Measurements from ENCODE around the gene LONP2. TPM values are rescaled to one million over a fixed set of nuclear protein-coding genes. Genes with fewer than 3 reads are reported as not detected.
"Not testable (repeated sequence)": the region's sequence is repeated elsewhere in the genome, so short reads cannot be mapped to it uniquely, and the experiment has no call there.

LONP2 gene
- polyA plus RNA-seq, 2 of the 4 experiments (the other 2 are of a cell fraction): 27.8 to 51.3 TPM

GRCh38 chr16:48236286-48236685 lies 7.8 kb upstream of the LONP2 start:
- peak overlapping the region; percentile 58 for H3K4me2 ChIP-seq
- H3K4me3 ChIP-seq: no peak overlapping the region
- DNase-seq (ENCODE audit: low read depth in 1 of 2, low spot score in 1 of 2) (no peak), ATAC-seq (no peak), FAIRE-seq (no peak)
- 84% methylated on average over 1 of the region's 1 CpG for WGBS (ENCODE audit: missing lambda C conversion rate)
- TF ChIP-seq CTCF (IDR thresholded peaks at IDR 0.05) (no peak), MAX (IDR thresholded peaks at IDR 0.05) (no peak), ELK1 (IDR thresholded peaks at IDR 0.05; ENCODE audit: low read depth, low read length) (no peak), BCL3 (IDR thresholded peaks at IDR 0.05) (no peak), PBX3 (IDR thresholded peaks at IDR 0.05) (no peak), GATA3 (IDR thresholded peaks at IDR 0.05; ENCODE audit: borderline replicate concordance) (no peak), HMGXB4 (CRISPR knock-in tag; IDR thresholded peaks at IDR 0.05; ENCODE audit: borderline replicate concordance) (no peak), CHD4 (IDR thresholded peaks at IDR 0.05; ENCODE audit: borderline replicate concordance) (no peak), CHD2 (IDR thresholded peaks at IDR 0.05; ENCODE audit: low read length, partially characterized antibody) (no peak), POLR2AphosphoS2 (conservative IDR thresholded peaks at IDR 0.05; ENCODE audit: low read length) (no peak), NR3C1 (IDR thresholded peaks at IDR 0.05) (no peak), BHLHE40 (IDR thresholded peaks at IDR 0.05; ENCODE audit: low read depth, low read length) (no peak)
- H3K4me1 ChIP-seq: peaks cover 33% of the 10 kb centered on the region
- H3K27ac ChIP-seq: peak overlapping the region; percentile 24 to 44; a peak in 3 of 6 replicates
- CTCF ChIA-PET: interaction anchor here (0.8 to 3.4 kb wide), 3 partner anchors 20 to 394 kb away, joined by 3 to 10 read pairs (median 6); no protein-coding TSS in a partner anchor
- POLR2A ChIA-PET: no interaction called here
- peaks cover 2% of the 10 kb centered on the region; the same call in 1 of the 3 replicates for H3K9me3 ChIP-seq

- POLR2A ChIA-PET: not testable (repeated sequence)
- WGBS (ENCODE audit: missing lambda C conversion rate): 72% methylated on average over 3 of the region's 3 CpGs
- CTCF ChIA-PET: interaction anchor here (1.2 kb wide), 1 partner anchor 391 kb away, joined by 3 read pairs; no protein-coding TSS in a partner anchor
Observed at GRCh38 chr16:48240147-48240546, 4.0 kb upstream of the LONP2 start.

GRCh38 chr16:48244863-48245195 lies 729 bp downstream of the LONP2 start:
- ATAC-seq: peak in 1 of 2 experiments; percentile 14; a peak in 2 of 6 replicates
- CTCF ChIA-PET: interaction anchor here (1.3 kb wide), 1 partner anchor 11 kb away, joined by 4 read pairs; no protein-coding TSS in a partner anchor
- TF ChIP-seq EP300 (IDR thresholded peaks at IDR 0.05): no peak
- TF ChIP-seq CBX8 (IDR thresholded peaks at IDR 0.05): no peak
- no peak for TF ChIP-seq RCOR1 (IDR thresholded peaks at IDR 0.05; ENCODE audit: low read depth, low read length)
- TF ChIP-seq BHLHE40 (IDR thresholded peaks at IDR 0.05; ENCODE audit: low read depth, low read length): no peak
- no peak for TF ChIP-seq HES2 (IDR thresholded peaks at IDR 0.05)
- no peak for TF ChIP-seq HMGXB4 (CRISPR knock-in tag; IDR thresholded peaks at IDR 0.05; ENCODE audit: borderline replicate concordance)
- TF ChIP-seq EHMT2 (IDR thresholded peaks at IDR 0.05; ENCODE audit: low read depth): no peak
- TF ChIP-seq FOSL2 (IDR thresholded peaks at IDR 0.05): no peak
- TF ChIP-seq FOSL2 (CRISPR knock-in tag; IDR thresholded peaks at IDR 0.05): no peak
- no peak for TF ChIP-seq HOXA7 (CRISPR knock-in tag; IDR thresholded peaks at IDR 0.05)
- TF ChIP-seq E2F6 (IDR thresholded peaks at IDR 0.05; ENCODE audit: borderline replicate concordance, low read depth): no peak
- TF ChIP-seq ZNF302 (CRISPR knock-in tag; IDR thresholded peaks at IDR 0.05): no peak

More at GRCh38 chr16:48240147-48240546, 4.0 kb upstream of the LONP2 start:
- not testable (repeated sequence) for FAIRE-seq; H3K4me3 ChIP-seq; H3K27ac ChIP-seq; H3K9me3 ChIP-seq; ATAC-seq; H3K4me2 ChIP-seq; DNase-seq (ENCODE audit: low read depth in 1 of 2, low spot score in 1 of 2)
- TF ChIP-seq KDM1A (IDR thresholded peaks at IDR 0.05; ENCODE audit: low read depth): peak; percentile 62; the same call in 1 of the 2 replicates
- H3K4me1 ChIP-seq: peaks cover 16% of the 10 kb centered on the region

More at GRCh38 chr16:48244863-48245195, 729 bp downstream of the LONP2 start:
- WGBS (ENCODE audit: missing lambda C conversion rate): 4% methylated on average over 8 of the region's 8 CpGs
- Histone ChIP-seq H3K4me3 (peak overlapping the region; percentile 85), H3K9me3 (peaks cover 2% of the 10 kb centered on the region; the same call in 1 of the 3 replicates), H3K4me2 (peak overlapping the region; percentile 93), H3K27ac (peak overlapping the region; percentile 84 to 94), H3K4me1 (peaks cover 13% of the 10 kb centered on the region)
- FAIRE-seq: no peak
- DNase-seq (ENCODE audit: low read depth in 1 of 2, low spot score in 1 of 2): no peak
- POLR2A ChIA-PET: no interaction called here
